OCI-LY7 (cell line): ENCODE data around the gene GARIN5B.

Source experiments
- CTCF ChIP-seq: fragments of 200-600 bp; sonication (generic); conservative IDR thresholded peaks from 2 replicates; pipeline ENCODE4 v1.5.1; 2014; ENCODE audit warnings: mild to moderate bottlenecking, antibody characterized with exemption, low read length, moderate library complexity, mixed read lengths
- EZH2phosphoT487 ChIP-seq: fragments of 200-600 bp; sonication (generic); IDR thresholded peaks from 2 replicates; pipeline ENCODE4 v1.6.1; 2018; ENCODE audit warnings: low read depth, borderline replicate concordance, mild to moderate bottlenecking, mixed run types, antibody characterized with exemption, low read length, moderate library complexity, mixed read lengths

GRCh38 chr19:55341171-55341588 is 21.9 kb downstream of the GARIN5B start:
- TF ChIP-seq CTCF: no peak
- no peak for TF ChIP-seq EZH2phosphoT487
